ENCODE results near the gene HORMAD2. TPM values are rescaled to one million over a fixed set of nuclear protein-coding genes. Genes with fewer than 3 reads are reported as not detected.

The HORMAD2 gene
- total RNA-seq, 4 donors from 2014 or later = not detected

DNA sequence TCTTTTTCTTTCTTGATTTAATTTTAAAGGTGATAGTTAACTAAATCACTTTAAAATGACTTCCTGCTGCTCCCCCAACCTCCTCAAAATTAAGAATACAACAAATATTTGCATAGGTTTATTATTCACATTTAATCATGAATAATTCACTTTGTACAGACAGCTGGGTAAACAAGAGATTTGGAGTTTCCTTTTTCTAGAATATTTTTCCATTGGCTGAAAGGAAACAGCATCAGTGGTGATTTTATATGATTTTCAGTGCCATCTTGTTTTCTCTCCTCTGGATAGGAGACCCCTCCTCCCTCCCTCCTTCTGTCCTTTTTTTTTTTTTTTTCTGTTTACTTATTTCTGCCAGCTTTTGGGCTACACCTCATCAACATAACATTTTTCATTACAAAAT, 105.8 kb downstream of the HORMAD2 start:
- TF ChIP-seq, protein P1, sequence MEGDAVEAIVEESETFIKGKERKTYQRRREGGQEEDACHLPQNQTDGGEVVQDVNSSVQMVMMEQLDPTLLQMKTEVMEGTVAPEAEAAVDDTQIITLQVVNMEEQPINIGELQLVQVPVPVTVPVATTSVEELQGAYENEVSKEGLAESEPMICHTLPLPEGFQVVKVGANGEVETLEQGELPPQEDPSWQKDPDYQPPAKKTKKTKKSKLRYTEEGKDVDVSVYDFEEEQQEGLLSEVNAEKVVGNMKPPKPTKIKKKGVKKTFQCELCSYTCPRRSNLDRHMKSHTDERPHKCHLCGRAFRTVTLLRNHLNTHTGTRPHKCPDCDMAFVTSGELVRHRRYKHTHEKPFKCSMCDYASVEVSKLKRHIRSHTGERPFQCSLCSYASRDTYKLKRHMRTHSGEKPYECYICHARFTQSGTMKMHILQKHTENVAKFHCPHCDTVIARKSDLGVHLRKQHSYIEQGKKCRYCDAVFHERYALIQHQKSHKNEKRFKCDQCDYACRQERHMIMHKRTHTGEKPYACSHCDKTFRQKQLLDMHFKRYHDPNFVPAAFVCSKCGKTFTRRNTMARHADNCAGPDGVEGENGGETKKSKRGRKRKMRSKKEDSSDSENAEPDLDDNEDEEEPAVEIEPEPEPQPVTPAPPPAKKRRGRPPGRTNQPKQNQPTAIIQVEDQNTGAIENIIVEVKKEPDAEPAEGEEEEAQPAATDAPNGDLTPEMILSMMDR (IDR thresholded peaks at IDR 0.05) = no peak
- no peak for TF ChIP-seq POLR2AphosphoS5 (IDR thresholded peaks at IDR 0.05)
- no peak for TF ChIP-seq EP300 (IDR thresholded peaks at IDR 0.05)
- TF ChIP-seq POLR2A (IDR thresholded peaks at IDR 0.05; ENCODE audit: low read depth) = no peak
- no peaks in the 10 kb centered on the region for H3K36me3 ChIP-seq
- no peak overlapping the region for H3K4me3 ChIP-seq
- intact Hi-C loops (cut with DNase I) = no loop called here
- no peaks in the 10 kb centered on the region for H3K27me3 ChIP-seq
- DNase-seq (ENCODE audit: extremely low spot score) = no peak
- H3K27ac ChIP-seq (replicated peaks in 1 of 4) = no peak overlapping the region
- H3K9me3 ChIP-seq = no peaks in the 10 kb centered on the region
- H3K4me1 ChIP-seq = peaks cover 0 to 9% (median 7%) of the 10 kb centered on the region in 4 donors

GRCh38 chr22:30186510-30186909, 106.2 kb downstream of the HORMAD2 start:
- H3K4me3 ChIP-seq = no peak overlapping the region
- H3K9me3 ChIP-seq = no peaks in the 10 kb centered on the region
- no peaks in the 10 kb centered on the region for H3K27me3 ChIP-seq
- no peaks in the 10 kb centered on the region for H3K36me3 ChIP-seq
- no peak overlapping the region for H3K27ac ChIP-seq (replicated peaks in 1 of 4)
- intact Hi-C loops (cut with DNase I) = no loop called here
- peaks cover 0 to 9% (median 7%) of the 10 kb centered on the region in 4 donors for H3K4me1 ChIP-seq
- WGBS = 90% methylated on average over 5 of the region's 5 CpGs
- DNase-seq (ENCODE audit: extremely low spot score) = no peak
- TF ChIP-seq POLR2AphosphoS5 (IDR thresholded peaks at IDR 0.05) (no peak), POLR2A (IDR thresholded peaks at IDR 0.05; ENCODE audit: low read depth) (no peak), EP300 (IDR thresholded peaks at IDR 0.05) (no peak)
- TF ChIP-seq, protein P1 (IDR thresholded peaks at IDR 0.05) = no peak

GRCh38 chr22:30187094-30187493, 106.8 kb downstream of the HORMAD2 start:
- intact Hi-C loops (cut with DNase I) = no loop called here
- no peaks in the 10 kb centered on the region for H3K9me3 ChIP-seq
- no peaks in the 10 kb centered on the region for H3K36me3 ChIP-seq
- no peak overlapping the region for H3K4me3 ChIP-seq
- H3K27me3 ChIP-seq = no peaks in the 10 kb centered on the region
- no peak for DNase-seq (ENCODE audit: extremely low spot score)
- peaks cover 0 to 9% (median 7%) of the 10 kb centered on the region in 4 donors for H3K4me1 ChIP-seq
- TF ChIP-seq, protein P1 (IDR thresholded peaks at IDR 0.05) = no peak
- TF ChIP-seq POLR2AphosphoS5 (IDR thresholded peaks at IDR 0.05) = no peak
- no peak for TF ChIP-seq EP300 (IDR thresholded peaks at IDR 0.05)
- no peak for TF ChIP-seq POLR2A (IDR thresholded peaks at IDR 0.05; ENCODE audit: low read depth)
- H3K27ac ChIP-seq (replicated peaks in 1 of 4) = no peak overlapping the region

GRCh38 chr22:30187529-30188407, 107.5 kb downstream of the HORMAD2 start:
- Histone ChIP-seq H3K36me3 (no peaks in the 10 kb centered on the region), H3K27me3 (no peaks in the 10 kb centered on the region), H3K27ac (replicated peaks in 1 of 4) (no peak overlapping the region), H3K4me1 (peaks cover 0 to 9% (median 7%) of the 10 kb centered on the region in 4 donors), H3K4me3 (no peak overlapping the region), H3K9me3 (no peaks in the 10 kb centered on the region)
- WGBS = 91% methylated on average over 3 of the region's 3 CpGs
- DNase-seq (ENCODE audit: extremely low spot score) = peak; percentile 75
- TF ChIP-seq POLR2AphosphoS5 (IDR thresholded peaks at IDR 0.05) (no peak), POLR2A (IDR thresholded peaks at IDR 0.05; ENCODE audit: low read depth) (no peak), EP300 (IDR thresholded peaks at IDR 0.05) (no peak)
- TF ChIP-seq, protein P1 (IDR thresholded peaks at IDR 0.05) = no peak
- intact Hi-C loops (cut with DNase I) = no loop called here
